ENCODE results near the gene APBA2.

- TF ChIP-seq CTCF (IDR thresholded peaks at IDR 0.05) = no peak
- no peak for TF ChIP-seq POLR2A (IDR thresholded peaks at IDR 0.05)
Measured at GRCh38 chr15:28901587-28901980, 15.8 kb downstream of the APBA2 start.

Measured in sigmoid colon (tissue), 3 donors.